Tibial nerve (tissue), 4 donors: ENCODE measurements around the gene TBC1D21. TPM values are rescaled to one million over a fixed set of nuclear protein-coding genes. Genes with fewer than 3 reads are reported as not detected.

Experiments used
- DNase-seq, 2 donors: peaks; one replicate each; pipeline ENCODE4 v3.0.0-alpha.2; 2019; ENCODE audit warnings: low spot score in 2 of 2
- H3K27ac ChIP-seq, 4 donors: fragments of 200-600 bp; sonication (generic) in 3 of 4; one replicate each; pipeline ENCODE4 v1.5.1; 2017 to 2019; ENCODE audit warnings: mild to moderate bottlenecking in 1 of 4
- H3K27me3 ChIP-seq, 2 donors: fragments of 200-600 bp; sonication (generic) in 1 of 2; one replicate each; pipeline versions ENCODE4 v1.5.1 to v1.6.0; 2017 to 2019
- H3K36me3 ChIP-seq, 3 donors: fragments of 200-600 bp; sonication (generic); one replicate each; pipeline ENCODE4 v1.5.1; 2018 to 2019
- H3K4me1 ChIP-seq, 4 donors: fragments of 200-600 bp; sonication (generic) in 3 of 4; one replicate each; pipeline ENCODE4 v1.5.1; 2017 to 2019
- H3K4me3 ChIP-seq, 4 donors: fragments of 200-600 bp; sonication (generic) in 3 of 4; one replicate each; pipeline ENCODE4 v1.5.1; 2017 to 2019; ENCODE audit warnings: mild to moderate bottlenecking in 1 of 4, moderate library complexity in 1 of 4
- H3K9me3 ChIP-seq, 4 donors: fragments of 200-600 bp; sonication (generic) in 3 of 4; one replicate each; pipeline ENCODE4 v1.5.1; 2017 to 2019
- CTCF ChIP-seq, 5 experiments: fragments of 200-600 bp in 3 of 5; fragments of 450-650 bp in 2 of 5; sonication (generic) in 3 of 5; IDR thresholded peaks; one replicate each; pipeline ENCODE4 v1.5.1; 2016 to 2019; ENCODE audit warnings: antibody characterized with exemption in 5 of 5, mild to moderate bottlenecking in 3 of 5, moderate library complexity in 2 of 5
- EP300 ChIP-seq, 2 donors: sonication (generic); formaldehyde crosslinking; IDR thresholded peaks; one replicate each; pipeline ENCODE4 v1.6.1; 2017; ENCODE audit warnings: antibody characterized with exemption in 2 of 2, mild to moderate bottlenecking in 1 of 2
- POLR2A ChIP-seq, 2 donors: fragments of 450-650 bp; IDR thresholded peaks; one replicate each; pipeline ENCODE4 v1.6.1; 2017; ENCODE audit warnings: antibody characterized with exemption in 2 of 2, mild to moderate bottlenecking in 2 of 2, moderate library complexity in 2 of 2
- whole genome bisulfite sequencing, 2 donors: methylation state at CpG; one replicate each; pipeline ENCODE4 v1.1.5; 2018; 5-methylcytosine and 5-hydroxymethylcytosine counted together
- total RNA-seq, 4 donors: library from RNA; depleted of rRNA; stranded (reverse); fragments of >200 nt; gene quantifications; one replicate each; pipeline ENCODE4 v1.1.0, GENCODE V29; 2016

The TBC1D21 gene
- total RNA-seq, 4 donors from 2014 or later: not detected

GRCh38 chr15:73918784-73919183 lies 45.4 kb downstream of the TBC1D21 start:
- Histone ChIP-seq H3K4me1 (peaks cover 0 to 24% (median 19%) of the 10 kb centered on the region in 4 donors), H3K36me3 (no peaks in the 10 kb centered on the region), H3K4me3 (no peak overlapping the region), H3K27ac (no peak overlapping the region), H3K27me3 (no peaks in the 10 kb centered on the region), H3K9me3 (peaks cover 0 to 5% (median 0%) of the 10 kb centered on the region in 4 donors)
- DNase-seq: no peak
- 86 to 89% methylated on average over 3 of the region's 3 CpGs for WGBS, 2 donors
- TF ChIP-seq EP300 (IDR thresholded peaks at IDR 0.05): no peak
- TF ChIP-seq CTCF (IDR thresholded peaks at IDR 0.05): no peak
- TF ChIP-seq POLR2A (IDR thresholded peaks at IDR 0.05): no peak

GRCh38 chr15:73919706-73920105 lies 46.3 kb downstream of the TBC1D21 start:
- 90% methylated on average over 6 of the region's 6 CpGs for WGBS, 2 donors
- DNase-seq: no peak

DNA sequence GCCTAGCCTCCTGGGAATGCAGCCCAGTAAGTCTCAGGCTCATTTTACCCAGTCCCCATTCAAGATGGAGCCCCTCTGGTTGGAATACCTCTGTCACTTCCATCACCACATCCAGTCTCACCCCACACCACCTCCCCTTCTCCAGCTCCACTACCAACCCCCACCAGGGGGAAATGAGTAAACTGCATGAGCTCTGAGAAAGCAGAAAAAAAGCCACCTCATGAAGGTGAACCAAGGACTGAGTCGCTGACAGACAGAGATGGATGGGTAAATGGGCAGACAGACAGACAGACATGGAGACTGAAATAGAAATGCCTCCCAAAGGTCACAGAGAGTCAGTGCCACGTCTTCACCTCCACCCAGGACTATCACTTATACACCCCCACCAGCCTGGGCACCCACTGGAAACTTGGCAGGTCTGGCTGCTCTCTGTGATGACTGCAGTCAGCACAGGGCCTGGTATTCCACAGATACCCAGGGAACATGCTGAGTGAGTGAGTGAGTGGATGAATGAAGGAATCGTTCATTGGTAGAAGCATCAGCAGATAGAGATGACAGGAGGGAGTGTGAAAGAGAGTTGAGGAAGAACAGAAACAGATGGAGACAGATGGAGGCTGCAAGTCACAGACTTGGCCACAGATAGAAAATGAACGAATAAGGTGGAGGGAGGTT lies 48.0 kb downstream of the TBC1D21 start:
- no peak for TF ChIP-seq EP300 (IDR thresholded peaks at IDR 0.05)
- H3K4me3 ChIP-seq: no peak overlapping the region
- H3K36me3 ChIP-seq: no peaks in the 10 kb centered on the region
- WGBS, 2 donors: 66 to 72% methylated on average over 4 of the region's 4 CpGs
- DNase-seq: no peak
- H3K27me3 ChIP-seq: no peaks in the 10 kb centered on the region
- no peaks in the 10 kb centered on the region for H3K9me3 ChIP-seq
- H3K27ac ChIP-seq: no peak overlapping the region
- peaks cover 0 to 50% (median 35%) of the 10 kb centered on the region in 4 donors for H3K4me1 ChIP-seq

More at GRCh38 chr15:73919706-73920105, 46.3 kb downstream of the TBC1D21 start:
- Histone ChIP-seq H3K4me1 (peaks cover 0 to 34% (median 28%) of the 10 kb centered on the region in 4 donors), H3K9me3 (peaks cover 0 to 5% (median 0%) of the 10 kb centered on the region in 4 donors), H3K4me3 (no peak overlapping the region), H3K27me3 (no peaks in the 10 kb centered on the region), H3K27ac (no peak overlapping the region), H3K36me3 (no peaks in the 10 kb centered on the region)
- TF ChIP-seq POLR2A (IDR thresholded peaks at IDR 0.05): no peak
- no peak for TF ChIP-seq CTCF (IDR thresholded peaks at IDR 0.05)
- TF ChIP-seq EP300 (IDR thresholded peaks at IDR 0.05): no peak

DNA sequence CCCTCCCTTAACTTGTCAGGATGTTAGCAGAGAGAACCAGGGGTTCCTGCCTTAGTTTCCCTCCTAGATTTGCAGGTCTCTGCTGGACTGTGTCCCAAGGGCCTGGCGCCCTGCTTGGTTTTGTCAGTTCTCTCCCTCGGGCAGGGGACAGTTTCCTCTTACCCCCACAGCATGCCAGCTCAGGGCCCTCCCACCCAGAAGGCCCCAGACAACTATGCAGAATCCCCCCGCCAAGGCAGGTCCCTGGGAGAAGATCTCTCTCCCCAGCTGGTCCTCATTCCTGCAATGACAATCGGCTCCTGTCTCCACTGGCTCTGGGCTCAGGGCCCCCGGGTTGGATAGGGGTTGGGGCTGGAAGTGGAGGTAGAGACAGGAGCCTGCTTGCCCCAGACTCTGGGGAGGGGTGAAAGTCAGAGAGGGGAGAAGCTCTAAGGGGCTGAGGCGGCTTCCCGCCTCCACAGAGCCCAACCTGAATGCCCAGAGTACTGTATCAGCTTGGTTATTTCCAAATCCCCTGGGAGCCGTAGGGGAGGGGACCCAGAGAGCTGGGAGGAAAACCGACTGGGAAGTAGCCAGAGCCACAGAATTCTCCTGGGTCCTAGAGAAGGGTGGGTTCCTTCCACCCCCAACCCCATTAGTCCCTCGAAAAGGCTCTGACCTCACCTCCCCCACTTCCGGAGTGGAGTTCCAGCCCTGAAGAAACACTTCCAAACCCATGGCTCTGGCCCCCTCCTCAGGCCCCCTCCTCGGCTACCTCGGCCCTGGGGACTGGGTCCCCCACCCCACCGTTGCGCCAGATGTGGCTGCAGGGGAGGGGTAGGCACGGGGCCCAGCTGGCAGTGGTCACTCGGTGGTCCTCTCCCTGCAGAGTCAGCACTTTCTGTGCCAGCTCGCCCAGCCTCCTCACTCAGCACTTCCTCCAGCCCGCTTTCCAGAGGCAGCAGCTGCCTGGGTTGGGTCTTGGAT lies 49.1 kb downstream of the TBC1D21 start:
- Histone ChIP-seq H3K9me3 (no peaks in the 10 kb centered on the region), H3K4me1 (peaks cover 0 to 61% (median 39%) of the 10 kb centered on the region in 4 donors), H3K27ac (peak overlapping the region in 3 of 4 donors; percentile 4 to 90 (median 61)), H3K36me3 (no peaks in the 10 kb centered on the region), H3K27me3 (peaks cover 0 to 1% of the 10 kb centered on the region in 2 donors), H3K4me3 (no peak overlapping the region)
- DNase-seq: no peak
- no peak for TF ChIP-seq CTCF (IDR thresholded peaks at IDR 0.05)
- no peak for TF ChIP-seq POLR2A (IDR thresholded peaks at IDR 0.05)
- TF ChIP-seq EP300 (IDR thresholded peaks at IDR 0.05): no peak
- 21 to 27% methylated on average over 19 of the region's 19 CpGs for WGBS, 2 donors

DNA sequence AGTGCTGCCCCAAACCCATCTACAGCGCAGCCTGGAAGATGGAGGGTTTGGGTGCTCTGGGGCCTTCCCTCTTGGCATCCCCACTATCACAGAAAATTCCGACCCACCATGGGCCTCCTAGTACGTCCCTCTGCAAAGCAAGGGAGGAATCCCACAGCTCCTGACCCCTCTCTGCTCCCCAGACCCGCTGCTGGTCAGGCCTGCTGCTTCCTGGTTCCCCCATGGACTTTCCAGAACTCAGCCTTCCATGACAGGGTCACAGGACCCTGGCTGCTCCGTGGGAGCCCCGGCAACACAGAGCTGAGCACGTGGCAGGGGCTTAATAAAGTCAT lies 49.8 kb downstream of the TBC1D21 start:
- Histone ChIP-seq H3K4me3 (no peak overlapping the region), H3K36me3 (no peaks in the 10 kb centered on the region), H3K4me1 (peaks cover 0 to 68% (median 39%) of the 10 kb centered on the region in 4 donors), H3K9me3 (no peaks in the 10 kb centered on the region), H3K27me3 (peaks cover 0 to 8% of the 10 kb centered on the region in 2 donors), H3K27ac (peak overlapping the region in 3 of 4 donors; percentile 4 to 90 (median 61))
- no peak for TF ChIP-seq EP300 (IDR thresholded peaks at IDR 0.05)
- DNase-seq: no peak
- 30 to 42% methylated on average over 7 of the region's 7 CpGs for WGBS, 2 donors
